Activated naive CD4-positive, alpha-beta T cell treated with anti-CD3 and anti-CD28 coated beads for 36 hours (primary cell): Measurements from ENCODE around the gene GNAS-AS1. TPM values are rescaled to one million over a fixed set of nuclear protein-coding genes. Genes with fewer than 3 reads are reported as not detected.
"Not testable (repeated sequence)": the region's sequence is repeated elsewhere in the genome, so short reads cannot be mapped to it uniquely, and the experiment has no call there.

Experiments
- CTCF ChIA-PET: fragments of 350-600 bp; sonication (Branson Sonifier 250); formaldehyde crosslinking; loops from one replicate; lab custom pipeline; 2021; ENCODE audit warnings: antibody characterized with exemption; lab: Charles Lee
- DNase-seq: peaks from one replicate; pipeline ENCODE4 v3.0.0-alpha.2; 2020
- H3K27ac Mint-ChIP-seq: one replicate; pipeline ENCODE4 v1.8.0; 2021; ENCODE audit warnings: mild to moderate bottlenecking, mixed read lengths
- H3K27me3 Mint-ChIP-seq: one replicate; pipeline ENCODE4 v1.8.0; 2021; ENCODE audit warnings: low read depth, mixed read lengths
- H3K36me3 Mint-ChIP-seq: one replicate; pipeline ENCODE4 v1.8.0; 2021; ENCODE audit warnings: low read depth, mixed read lengths
- H3K4me1 Mint-ChIP-seq: one replicate; pipeline ENCODE4 v1.8.0; 2021; ENCODE audit warnings: low read depth, mixed read lengths
- H3K4me3 Mint-ChIP-seq: one replicate; pipeline ENCODE4 v1.8.0; 2021; ENCODE audit warnings: mild to moderate bottlenecking, moderate library complexity, mixed read lengths
- H3K9me3 Mint-ChIP-seq: one replicate; pipeline ENCODE4 v1.8.0; 2021; ENCODE audit warnings: mixed read lengths
- intact Hi-C: fragments of 100-400 bp; cut with micrococcal nuclease; formaldehyde crosslinking; loops from one replicate; pipeline ENCODE4 v1.15.1; 2023
- total RNA-seq, 2 experiments: library from RNA; stranded (reverse); gene quantifications; one replicate each; pipeline ENCODE4 v1.2.3, GENCODE V29; 2021

The GNAS-AS1 gene
- total RNA-seq, 2 experiments from 2014 or later: 1.6 to 1.9 TPM

DNA sequence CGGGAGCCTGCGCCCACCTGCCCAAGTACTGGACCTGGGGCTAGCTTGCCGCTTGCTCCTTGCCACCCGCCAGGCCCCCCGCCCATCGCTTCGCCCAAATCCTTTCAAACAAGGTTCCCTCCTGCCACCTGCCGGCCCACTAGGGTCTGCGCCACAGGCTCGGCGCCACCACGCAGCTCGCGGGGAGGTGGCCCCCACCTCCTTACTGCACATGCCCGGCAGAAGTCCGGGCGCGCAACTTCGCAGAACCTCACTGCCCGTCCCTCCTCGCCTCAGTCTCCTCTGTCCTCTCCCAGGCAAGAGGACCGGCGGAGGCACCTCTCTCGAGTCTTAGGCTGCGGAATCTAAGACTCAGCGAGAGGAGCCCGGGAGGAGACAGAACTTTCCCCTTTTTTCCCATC, 11.2 kb downstream of the GNAS-AS1 start:
- Mint-ChIP-seq H3K4me1 (peaks cover 12% of the 10 kb centered on the region), H3K4me3 (peak overlapping the region; percentile 51), H3K9me3 (no peaks in the 10 kb centered on the region), H3K27ac (no peak overlapping the region), H3K27me3 (peaks cover 44% of the 10 kb centered on the region), H3K36me3 (peaks cover 3% of the 10 kb centered on the region)
- intact Hi-C loops: loop anchor here (2.0 to 5.0 kb wide), 3 partner anchors 189 to 602 kb away; partner anchors contain the start of gene STX16
- CTCF ChIA-PET: interaction anchor here (0.6 to 2.6 kb wide), 7 partner anchors 10 to 358 kb away, joined by 3 to 10 read pairs (median 3); no protein-coding TSS in a partner anchor
- DNase-seq: peak; percentile 63

DNA sequence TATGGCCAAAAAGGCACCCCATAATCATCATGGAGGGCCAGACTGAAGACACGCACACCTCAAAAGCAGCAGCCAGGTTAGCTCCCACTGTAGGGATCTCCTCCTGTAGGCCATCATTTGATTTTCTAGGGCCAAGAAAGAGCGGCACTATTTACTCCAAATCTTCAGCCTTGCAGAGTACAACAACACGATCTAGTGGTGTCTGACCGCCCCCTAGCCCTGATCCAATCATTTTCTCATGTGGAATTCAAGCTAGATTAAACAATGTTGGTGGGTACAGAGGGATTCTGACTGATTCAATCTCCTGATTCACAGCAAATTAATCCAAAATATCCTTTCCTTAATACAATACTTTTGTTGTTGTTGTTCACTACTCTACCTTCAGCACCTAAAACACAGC, 12.5 kb downstream of the GNAS-AS1 start:
- no peak for DNase-seq
- Mint-ChIP-seq H3K4me3 (no peak overlapping the region), H3K27ac (no peak overlapping the region), H3K27me3 (peaks cover 46% of the 10 kb centered on the region), H3K4me1 (peaks cover 12% of the 10 kb centered on the region), H3K9me3 (no peaks in the 10 kb centered on the region), H3K36me3 (peaks cover 3% of the 10 kb centered on the region)
- intact Hi-C loops: loop anchor here (2.0 to 5.0 kb wide), 3 partner anchors 187 to 601 kb away; partner anchors contain the start of gene STX16
- CTCF ChIA-PET: interaction anchor here (1.1 to 2.0 kb wide), 2 partner anchors 179 to 182 kb away, joined by 3 to 5 read pairs; no protein-coding TSS in a partner anchor

DNA sequence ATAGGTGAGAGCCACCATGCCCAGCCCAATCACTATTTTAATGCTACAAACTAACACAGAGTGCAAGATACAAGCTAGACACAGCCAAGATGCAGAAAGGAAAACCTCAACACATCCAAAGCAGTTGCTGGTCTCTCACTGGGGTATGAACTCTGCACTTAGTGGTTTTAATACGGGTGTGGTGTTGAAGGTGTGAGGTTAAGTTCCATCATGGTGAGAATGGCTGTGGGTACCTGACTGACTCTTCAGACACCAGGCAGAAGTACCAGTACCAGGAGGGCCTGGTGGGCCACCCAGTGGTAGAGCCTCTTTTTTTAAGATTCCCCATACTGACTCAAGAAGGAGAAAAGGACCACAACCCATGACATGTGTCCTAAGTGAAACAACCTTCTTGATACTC, 13.0 kb downstream of the GNAS-AS1 start:
- Mint-ChIP-seq H3K27me3 (peaks cover 41% of the 10 kb centered on the region), H3K4me3 (no peak overlapping the region), H3K4me1 (peaks cover 12% of the 10 kb centered on the region), H3K36me3 (peaks cover 3% of the 10 kb centered on the region), H3K9me3 (no peaks in the 10 kb centered on the region), H3K27ac (no peak overlapping the region)
- intact Hi-C loops: loop anchor here (2.0 to 5.0 kb wide), 3 partner anchors 187 to 600 kb away; partner anchors contain the start of gene STX16
- CTCF ChIA-PET: no interaction called here
- DNase-seq: no peak

DNA sequence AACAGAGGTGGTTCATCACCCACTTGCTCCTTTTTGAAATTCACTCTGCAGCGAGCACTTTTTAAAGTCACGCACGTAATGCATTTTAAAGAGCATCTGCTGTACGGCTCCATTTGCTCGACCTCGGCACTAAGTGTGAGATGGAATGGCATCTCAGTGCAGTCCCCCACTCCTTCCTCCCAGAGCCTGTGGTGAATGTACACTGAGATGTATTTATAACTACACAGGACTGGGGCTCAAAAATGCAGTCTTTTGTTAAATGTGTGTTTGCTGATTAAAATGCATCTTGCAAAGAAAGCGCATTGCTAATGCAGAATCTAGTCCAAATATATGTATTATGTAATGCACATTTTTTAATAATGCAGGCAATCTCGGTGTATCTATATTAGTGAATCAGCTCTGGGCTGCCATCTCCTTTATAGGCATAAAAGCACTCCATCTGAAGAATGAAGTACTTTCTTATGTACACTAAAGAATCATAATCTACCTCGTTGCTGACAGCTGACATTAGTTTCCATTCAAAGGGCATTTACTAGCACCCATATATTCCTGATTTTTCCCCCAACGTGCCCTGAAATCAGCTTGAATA, 14.0 kb downstream of the GNAS-AS1 start:
- no peak overlapping the region for H3K27ac Mint-ChIP-seq
- H3K4me3 Mint-ChIP-seq: no peak overlapping the region
- H3K27me3 Mint-ChIP-seq: peaks cover 31% of the 10 kb centered on the region
- no peaks in the 10 kb centered on the region for H3K9me3 Mint-ChIP-seq
- DNase-seq: no peak
- intact Hi-C loops: loop anchor here (5.0 kb wide), 2 partner anchors 354 to 599 kb away; no protein-coding TSS in a partner anchor
- H3K36me3 Mint-ChIP-seq: peaks cover 3% of the 10 kb centered on the region
- CTCF ChIA-PET: no interaction called here
- H3K4me1 Mint-ChIP-seq: peaks cover 11% of the 10 kb centered on the region

DNA sequence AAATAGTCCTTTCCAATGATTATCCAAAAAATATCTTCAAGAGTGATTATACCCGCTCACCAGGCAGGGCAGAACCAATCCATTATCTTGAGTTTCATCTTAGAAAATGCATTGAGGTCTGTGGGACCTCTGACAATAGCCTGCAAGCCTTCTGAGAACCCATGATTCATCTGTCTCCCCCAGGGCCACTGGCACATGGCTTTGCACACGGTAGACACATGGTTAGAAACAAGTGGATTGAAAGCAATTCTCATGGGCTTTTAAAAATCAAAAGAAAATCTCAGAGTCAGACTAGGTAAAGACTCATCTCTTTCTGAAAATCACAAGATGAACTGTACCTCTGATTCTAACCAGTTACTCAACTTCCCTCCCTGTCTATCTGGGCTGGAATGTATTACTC, 15.5 kb downstream of the GNAS-AS1 start:
- Mint-ChIP-seq H3K4me3 (no peak overlapping the region), H3K27ac (no peak overlapping the region), H3K27me3 (peaks cover 16% of the 10 kb centered on the region), H3K36me3 (peaks cover 2% of the 10 kb centered on the region), H3K4me1 (peaks cover 3% of the 10 kb centered on the region), H3K9me3 (no peaks in the 10 kb centered on the region)
- DNase-seq: no peak
- CTCF ChIA-PET: no interaction called here
- intact Hi-C loops: loop anchor here (5.0 kb wide), 2 partner anchors 353 to 598 kb away; no protein-coding TSS in a partner anchor

DNA sequence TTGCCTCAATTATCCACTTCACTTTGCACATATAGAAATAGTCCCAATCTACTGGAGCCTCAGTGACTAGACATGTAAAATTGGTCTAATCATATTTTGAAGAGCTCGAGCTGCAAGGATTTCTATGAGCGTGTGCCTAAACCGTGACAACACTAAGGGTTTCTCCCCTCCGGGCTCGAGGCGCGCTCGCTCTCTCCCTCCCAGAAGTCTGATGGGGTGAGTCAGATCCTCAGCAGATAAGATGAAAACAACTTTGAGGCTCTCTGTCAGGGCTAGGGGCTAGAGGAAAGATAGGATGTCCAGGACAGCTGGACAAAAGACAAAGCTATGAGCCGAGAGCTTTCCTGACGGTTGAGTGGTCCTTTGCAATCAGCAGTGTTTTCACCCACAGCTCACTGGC, 16.8 kb downstream of the GNAS-AS1 start:
- no peak for DNase-seq
- intact Hi-C loops: no loop called here
- Mint-ChIP-seq H3K4me3 (no peak overlapping the region), H3K4me1 (no peaks in the 10 kb centered on the region), H3K27ac (no peak overlapping the region), H3K36me3 (peaks cover 2% of the 10 kb centered on the region), H3K9me3 (no peaks in the 10 kb centered on the region), H3K27me3 (peaks cover 10% of the 10 kb centered on the region)
- CTCF ChIA-PET: interaction anchor here (0.8 kb wide), 1 partner anchor 40 kb away, joined by 3 read pairs; no protein-coding TSS in a partner anchor

DNA sequence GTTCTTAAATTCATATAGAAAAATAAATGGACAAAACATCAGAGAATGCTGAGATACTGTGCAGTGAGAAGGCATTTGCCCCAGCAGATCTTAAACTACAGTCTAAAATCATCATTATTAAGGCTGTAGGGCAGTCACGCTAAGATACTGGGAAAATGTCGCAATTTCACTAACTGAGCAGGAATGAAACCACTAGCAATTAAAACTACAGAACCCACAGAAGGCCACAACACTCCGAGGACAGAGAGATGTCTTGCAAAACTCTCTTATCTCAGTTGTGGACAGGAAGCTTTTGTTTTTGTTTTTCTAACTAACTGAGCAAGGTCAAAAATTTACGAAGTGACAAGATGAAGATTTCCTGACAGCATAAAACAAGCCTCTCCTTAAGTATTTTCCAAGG, 18.2 kb downstream of the GNAS-AS1 start:
- CTCF ChIA-PET: no interaction called here
- H3K4me1 Mint-ChIP-seq: no peaks in the 10 kb centered on the region
- DNase-seq: no peak
- H3K27me3 Mint-ChIP-seq: peaks cover 7% of the 10 kb centered on the region
- H3K36me3 Mint-ChIP-seq: peaks cover 2% of the 10 kb centered on the region
- H3K9me3 Mint-ChIP-seq: no peaks in the 10 kb centered on the region
- intact Hi-C loops: no loop called here
- H3K27ac Mint-ChIP-seq: no peak overlapping the region
- H3K4me3 Mint-ChIP-seq: no peak overlapping the region

DNA sequence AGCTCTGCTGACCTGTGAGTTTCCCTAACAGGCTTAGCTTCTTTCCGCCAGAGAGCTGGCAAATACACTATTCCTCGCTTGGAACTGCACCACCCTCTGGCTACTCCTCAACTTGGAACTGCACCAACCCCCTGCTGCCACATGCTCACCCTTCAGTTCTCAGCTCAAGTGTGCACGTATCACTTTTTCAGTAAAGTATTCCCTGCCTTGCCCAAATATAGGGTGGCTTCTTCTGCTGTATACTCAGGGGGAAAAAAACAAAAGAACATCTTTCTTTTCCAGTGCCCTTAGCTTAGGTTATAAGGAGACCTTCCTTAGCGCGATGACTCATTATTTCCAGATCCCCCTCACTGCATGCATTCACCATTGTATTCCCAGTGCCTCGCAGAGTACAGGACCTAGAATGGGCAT, 21.2 kb downstream of the GNAS-AS1 start:
- no peak overlapping the region for H3K4me3 Mint-ChIP-seq
- H3K27ac Mint-ChIP-seq: no peak overlapping the region
- H3K4me1 Mint-ChIP-seq: no peaks in the 10 kb centered on the region
- DNase-seq: no peak
- H3K27me3 Mint-ChIP-seq: peaks cover 5% of the 10 kb centered on the region
- intact Hi-C loops: no loop called here
- H3K36me3 Mint-ChIP-seq: peaks cover 2% of the 10 kb centered on the region
- CTCF ChIA-PET: interaction anchor here (0.7 kb wide), 1 partner anchor 10 kb away, joined by 3 read pairs; no protein-coding TSS in a partner anchor
- no peaks in the 10 kb centered on the region for H3K9me3 Mint-ChIP-seq

DNA sequence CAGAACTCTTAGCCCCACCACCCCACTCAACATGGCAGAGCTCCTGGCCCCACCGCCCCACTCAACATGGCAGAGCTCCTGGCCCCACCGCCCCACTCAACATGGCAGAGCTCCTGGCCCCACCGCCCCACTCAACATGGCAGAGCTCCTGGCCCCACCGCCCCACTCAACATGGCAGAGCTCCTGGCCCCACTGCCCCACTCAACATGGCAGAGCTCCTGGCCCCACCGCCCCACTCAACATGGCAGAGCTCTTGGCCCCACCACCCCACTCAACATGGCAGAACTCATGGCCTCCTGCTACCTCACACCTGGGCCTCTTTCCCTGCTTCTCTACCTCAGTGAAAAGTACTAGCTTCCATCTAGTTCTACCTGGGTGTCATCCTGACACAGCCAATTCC, 21.9 kb downstream of the GNAS-AS1 start:
- intact Hi-C loops, H3K9me3 Mint-ChIP-seq, H3K36me3 Mint-ChIP-seq, DNase-seq, H3K4me3 Mint-ChIP-seq, H3K4me1 Mint-ChIP-seq, H3K27me3 Mint-ChIP-seq, CTCF ChIA-PET, H3K27ac Mint-ChIP-seq: not testable (repeated sequence)

DNA sequence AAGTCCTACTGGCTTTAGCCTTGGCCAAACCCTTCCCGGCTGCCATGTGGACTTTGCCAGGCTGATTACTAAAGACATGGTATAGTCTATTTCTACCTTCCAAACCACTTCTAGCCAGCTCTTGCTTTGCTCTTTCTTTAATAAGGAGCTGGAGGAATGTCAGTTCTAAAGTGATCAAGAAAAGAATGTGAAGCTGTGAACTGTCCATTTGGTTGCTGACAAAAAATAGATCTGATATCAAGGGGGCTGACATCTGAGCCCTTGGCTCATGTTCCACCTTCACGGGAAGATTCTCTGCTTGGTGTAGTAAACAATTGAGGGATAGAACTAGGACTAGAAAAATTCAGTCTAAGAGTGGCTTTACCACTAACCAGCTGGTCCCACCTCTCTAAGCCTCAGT, 22.6 kb downstream of the GNAS-AS1 start:
- no peak for DNase-seq
- CTCF ChIA-PET: interaction anchor here (0.9 to 1.2 kb wide), 2 partner anchors 12 to 207 kb away, joined by 3 read pairs; no protein-coding TSS in a partner anchor
- Mint-ChIP-seq H3K9me3 (no peaks in the 10 kb centered on the region), H3K4me3 (no peak overlapping the region), H3K27ac (no peak overlapping the region), H3K36me3 (peaks cover 2% of the 10 kb centered on the region), H3K27me3 (no peaks in the 10 kb centered on the region), H3K4me1 (no peaks in the 10 kb centered on the region)
- intact Hi-C loops: no loop called here

DNA sequence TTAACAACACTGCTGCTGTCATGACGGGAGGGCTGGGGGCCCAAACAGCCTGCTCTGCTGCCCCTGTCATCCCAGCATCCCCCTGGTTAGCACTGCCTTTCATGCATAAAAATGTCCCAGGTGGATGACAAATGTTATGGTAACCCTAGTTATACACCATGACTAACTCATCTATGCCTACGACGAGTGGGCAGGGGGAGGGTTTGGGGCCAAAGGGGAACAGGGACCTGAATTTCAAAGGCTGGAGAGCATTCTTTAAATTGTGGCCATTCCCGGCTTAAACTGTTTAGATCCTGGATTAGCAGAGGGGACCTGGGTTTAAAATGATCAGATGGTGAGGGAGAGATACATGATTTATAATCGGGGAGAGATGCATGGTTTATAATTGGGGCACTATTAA, 24.4 kb downstream of the GNAS-AS1 start:
- intact Hi-C loops: no loop called here
- Mint-ChIP-seq H3K9me3 (no peaks in the 10 kb centered on the region), H3K27ac (no peak overlapping the region), H3K36me3 (peaks cover 3% of the 10 kb centered on the region), H3K4me3 (no peak overlapping the region), H3K27me3 (no peaks in the 10 kb centered on the region), H3K4me1 (no peaks in the 10 kb centered on the region)
- CTCF ChIA-PET: no interaction called here
- no peak for DNase-seq

DNA sequence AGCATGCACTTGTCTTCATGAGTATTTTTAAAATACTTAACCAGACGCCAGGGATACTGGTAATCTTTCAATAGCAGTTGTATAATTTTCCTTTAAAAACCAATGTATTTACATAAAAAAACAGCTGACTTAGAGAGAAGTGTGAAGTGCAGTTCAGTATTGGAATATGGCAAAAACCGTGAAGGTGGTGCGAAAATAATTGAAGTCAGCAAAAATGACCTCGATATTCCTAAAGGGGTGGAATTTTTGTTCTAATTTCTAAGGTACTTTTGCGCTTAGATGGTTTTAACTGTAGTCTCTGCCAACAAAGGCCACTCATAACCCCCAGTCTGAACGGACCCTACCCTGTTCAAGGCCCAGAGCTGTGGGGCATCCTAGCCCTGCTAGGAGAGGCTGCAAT, 25.3 kb downstream of the GNAS-AS1 start:
- CTCF ChIA-PET: no interaction called here
- no peak for DNase-seq
- Mint-ChIP-seq H3K27ac (no peak overlapping the region), H3K4me1 (no peaks in the 10 kb centered on the region), H3K27me3 (no peaks in the 10 kb centered on the region), H3K4me3 (no peak overlapping the region), H3K36me3 (peaks cover 8% of the 10 kb centered on the region), H3K9me3 (peaks cover 3% of the 10 kb centered on the region)
- intact Hi-C loops: no loop called here

DNA sequence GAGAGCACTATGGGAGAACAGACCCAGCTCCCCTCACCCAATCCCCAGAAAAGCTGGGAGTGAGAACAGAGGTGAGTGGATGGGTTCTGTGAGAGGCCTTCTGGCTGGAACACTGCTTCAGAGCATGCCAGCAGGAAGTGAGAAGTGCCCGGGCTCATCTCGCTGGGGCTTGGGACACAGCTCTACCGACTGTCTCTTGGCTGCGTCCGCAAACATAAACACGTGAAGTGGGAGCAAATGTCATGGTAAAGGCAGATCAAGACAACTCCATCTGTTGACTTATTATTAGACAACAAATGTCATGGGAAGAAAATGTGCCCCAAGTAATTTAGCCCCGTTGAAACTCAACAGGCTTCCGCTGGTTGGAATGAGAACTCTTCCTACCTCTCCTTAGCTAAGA, 25.9 kb downstream of the GNAS-AS1 start:
- no peaks in the 10 kb centered on the region for H3K27me3 Mint-ChIP-seq
- H3K36me3 Mint-ChIP-seq: peaks cover 8% of the 10 kb centered on the region
- H3K4me3 Mint-ChIP-seq: no peak overlapping the region
- no peak for DNase-seq
- H3K9me3 Mint-ChIP-seq: peaks cover 4% of the 10 kb centered on the region
- no peak overlapping the region for H3K27ac Mint-ChIP-seq
- CTCF ChIA-PET: no interaction called here
- no peaks in the 10 kb centered on the region for H3K4me1 Mint-ChIP-seq
- intact Hi-C loops: no loop called here
